ENCODE measurements around the gene SCFD2. TPM values are rescaled to one million over a fixed set of nuclear protein-coding genes. Genes with fewer than 3 reads are reported as not detected.
"Not testable (repeated sequence)": the region's sequence is repeated elsewhere in the genome, so short reads cannot be mapped to it uniquely, and the experiment has no call there.

The SCFD2 gene
- total and polyA plus RNA-seq, 8 donors, result 4.0 to 13.5 (median 8.9) TPM

DNA sequence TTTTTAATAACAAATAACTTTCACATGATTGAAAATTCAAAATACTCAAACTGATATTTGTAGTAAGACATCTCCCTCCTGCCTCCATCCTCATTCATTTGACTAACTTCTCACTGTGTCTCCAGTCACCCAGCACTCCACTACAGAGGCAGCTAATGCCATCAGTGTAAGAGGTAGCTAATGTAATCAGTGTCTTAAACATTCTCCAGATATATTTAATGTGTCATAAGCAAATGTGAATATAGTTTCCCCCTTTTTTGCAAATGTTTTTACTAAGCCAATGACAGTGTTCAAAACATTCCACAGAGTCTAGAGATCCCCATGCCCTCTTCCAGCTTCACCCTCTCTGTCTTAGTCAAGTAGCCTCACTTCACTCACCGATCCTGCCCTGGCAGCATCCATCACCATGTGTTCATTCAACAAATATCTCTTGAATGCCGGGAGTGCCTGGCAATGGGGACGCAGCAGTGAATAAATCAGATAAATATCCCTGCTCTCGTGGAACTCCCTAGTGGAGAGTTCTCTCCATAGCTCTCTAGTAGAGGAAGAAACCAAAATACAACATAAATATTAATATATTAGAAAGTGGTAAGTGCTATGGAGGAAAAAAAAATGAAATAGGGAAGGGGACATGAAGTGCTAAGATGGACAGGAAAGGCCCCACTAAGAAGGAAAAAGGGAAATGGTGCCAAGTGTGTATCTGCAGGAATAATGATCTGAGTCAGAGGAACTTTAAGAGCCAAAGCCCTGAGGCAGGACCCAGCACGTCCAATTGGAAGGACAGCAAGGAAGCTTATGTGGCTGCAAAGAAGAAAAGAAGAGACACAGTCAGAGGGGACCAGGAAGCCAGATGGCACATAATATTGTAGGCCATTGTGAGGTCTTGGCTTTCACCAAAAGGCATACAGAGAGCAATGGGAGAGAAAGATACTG, 18.7 kb downstream of the SCFD2 start:
- FAIRE-seq (no peak), ATAC-seq (no peak)

DNA sequence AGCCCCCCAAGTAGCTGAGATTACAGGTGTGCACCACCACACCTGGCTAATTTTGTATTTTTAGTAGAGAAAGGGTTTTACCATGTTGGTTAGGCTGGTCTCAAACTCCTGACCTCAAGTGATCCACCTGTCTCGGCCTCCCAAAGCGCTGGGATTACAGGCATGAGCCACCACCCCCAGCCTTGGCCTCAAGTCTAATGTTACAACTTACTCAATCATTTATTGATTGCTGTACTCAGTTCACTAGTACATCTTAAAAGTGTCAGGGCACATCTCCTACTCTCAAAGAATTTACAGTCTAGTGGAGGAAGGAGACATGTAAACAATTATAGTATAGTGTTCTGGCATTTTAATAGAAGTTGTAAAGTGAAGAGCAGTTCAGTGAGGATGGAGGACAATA, 19.5 kb downstream of the SCFD2 start:
- H3K27ac ChIP-seq; H3K4me1 ChIP-seq; ATAC-seq; DNase-seq; H3K36me3 ChIP-seq; FAIRE-seq; H3K4me3 ChIP-seq; intact Hi-C loops (cut with DNase I); H3K27me3 ChIP-seq; H3K9me3 ChIP-seq: not testable (repeated sequence)
- WGBS, 2 donors, result 97 to 98% methylated on average over 2 of the region's 2 CpGs

More for the DNA sequence above, 18.7 kb downstream of the SCFD2 start:
- 78% methylated on average over 5 of the region's 5 CpGs for WGBS, 2 donors
- Histone ChIP-seq H3K9me3 (no peaks in the 10 kb centered on the region), H3K4me3 (no peak overlapping the region), H3K36me3 (no peaks in the 10 kb centered on the region), H3K27me3 (no peaks in the 10 kb centered on the region), H3K27ac (no peak overlapping the region), H3K4me1 (no peaks in the 10 kb centered on the region)
- intact Hi-C loops (cut with DNase I), result no loop called here
- DNase-seq, result no peak
- no peak for TF ChIP-seq CTCF (IDR thresholded peaks at IDR 0.05)

GRCh38 chr4:53340145-53340544, 25.7 kb downstream of the SCFD2 start:
- FAIRE-seq; DNase-seq; H3K4me1 ChIP-seq; H3K4me3 ChIP-seq; intact Hi-C loops (cut with DNase I); H3K36me3 ChIP-seq; H3K9me3 ChIP-seq; H3K27ac ChIP-seq; H3K27me3 ChIP-seq; ATAC-seq: not testable (repeated sequence)
- WGBS, 2 donors, result 93 to 96% methylated on average over 12 of the region's 12 CpGs

DNA sequence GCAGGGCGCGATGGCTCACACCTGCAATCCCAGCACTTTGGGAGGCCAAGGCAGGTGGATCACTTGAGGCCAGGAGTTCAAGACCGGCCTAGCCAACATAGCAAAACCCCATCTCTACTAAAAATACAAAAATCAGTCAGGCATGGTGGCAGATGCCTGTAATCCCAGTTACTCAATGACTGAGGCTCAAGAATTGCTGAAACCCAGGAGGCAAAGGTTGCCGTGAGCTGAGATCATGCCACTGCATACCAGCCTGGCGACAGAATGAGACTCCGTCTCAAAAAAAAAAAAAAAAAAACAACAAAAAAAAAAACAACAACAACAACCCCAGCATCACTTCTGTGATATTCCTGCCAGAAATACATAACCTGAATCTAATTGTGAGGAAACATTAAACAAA, 30.9 kb downstream of the SCFD2 start:
- H3K4me1 ChIP-seq; H3K4me3 ChIP-seq; H3K9me3 ChIP-seq; H3K27me3 ChIP-seq; H3K36me3 ChIP-seq; intact Hi-C loops (cut with DNase I); FAIRE-seq; ATAC-seq; DNase-seq; H3K27ac ChIP-seq: not testable (repeated sequence)
- WGBS, 2 donors, result 96 to 98% methylated on average over 6 of the region's 6 CpGs

DNA sequence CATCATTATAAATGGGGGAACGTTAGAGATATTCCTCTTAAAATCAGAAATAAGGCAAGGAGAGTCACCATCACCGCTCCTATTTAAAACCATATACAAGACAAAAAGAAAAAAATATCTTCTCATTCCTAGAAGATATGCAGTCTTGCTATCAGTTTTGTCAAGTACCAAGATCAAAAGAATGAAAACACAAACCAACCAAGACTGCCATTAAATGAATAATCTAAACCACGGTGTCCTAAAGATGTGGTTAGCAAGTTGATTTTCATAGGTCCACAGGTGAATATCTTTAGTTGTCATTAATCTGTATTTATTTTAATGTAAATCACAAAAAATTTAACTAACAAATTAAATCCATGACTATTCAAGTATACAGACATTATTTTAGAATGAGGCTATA, 39.3 kb downstream of the SCFD2 start:
- Histone ChIP-seq H3K9me3 (no peaks in the 10 kb centered on the region), H3K36me3 (no peaks in the 10 kb centered on the region), H3K27me3 (no peaks in the 10 kb centered on the region), H3K27ac (no peak overlapping the region), H3K4me1 (peaks cover 0 to 15% (median 8%) of the 10 kb centered on the region in 3 donors), H3K4me3 (no peak overlapping the region)
- ATAC-seq, result no peak
- 91 to 95% methylated on average over 3 of the region's 3 CpGs for WGBS, 2 donors
- no peak for TF ChIP-seq CTCF (IDR thresholded peaks at IDR 0.05)
- no peak for DNase-seq
- FAIRE-seq, result no peak
- intact Hi-C loops (cut with DNase I), result no loop called here

- no peak overlapping the region for H3K4me3 ChIP-seq
- DNase-seq (no peak), ATAC-seq (peak; percentile 58 to 78 (median 68)), FAIRE-seq (no peak)
- H3K27me3 ChIP-seq, result no peaks in the 10 kb centered on the region
- H3K36me3 ChIP-seq, result no peaks in the 10 kb centered on the region
- intact Hi-C loops (cut with DNase I), result no loop called here
- H3K9me3 ChIP-seq, result no peaks in the 10 kb centered on the region
- no peak for TF ChIP-seq CTCF (IDR thresholded peaks at IDR 0.05)
- no peak overlapping the region for H3K27ac ChIP-seq
- peaks cover 0 to 16% (median 8%) of the 10 kb centered on the region in 3 donors for H3K4me1 ChIP-seq
These were observed 43.2 kb downstream of the SCFD2 start for GRCh38 chr4:53322696-53323095.
